Cardiac muscle cell (in vitro differentiated cells and primary cell): ENCODE results near the gene RNF115. TPM values are rescaled to one million over a fixed set of nuclear protein-coding genes. Genes with fewer than 3 reads are reported as not detected.
"Not testable (repeated sequence)": the region's sequence is repeated elsewhere in the genome, so short reads cannot be mapped to it uniquely, and the experiment has no call there.

ENCODE experiments used
- DNase-seq, 2 donors: peaks; one replicate each; pipeline versions ENCODE4 v3.0.0 to v3.0.0-alpha.2; 2010 to 2017; ENCODE audit warnings: low read depth in 1 of 2, low spot score in 1 of 2
- H3K27ac ChIP-seq: fragments of 200-600 bp; sonication (generic); 2 replicates; pipeline ENCODE4 v1.5.1; 2016
- H3K27me3 ChIP-seq: fragments of 200-600 bp; sonication (generic); 2 replicates; pipeline ENCODE4 v1.6.0; 2016; ENCODE audit warnings: control low read depth
- H3K36me3 ChIP-seq: fragments of 200-600 bp; sonication (generic); 2 replicates; pipeline ENCODE4 v1.5.1; 2016; ENCODE audit warnings: control low read depth
- H3K4me1 ChIP-seq: fragments of 200-600 bp; sonication (generic); 2 replicates; pipeline ENCODE4 v1.8.1; 2017; ENCODE audit warnings: low read depth, mild to moderate bottlenecking, mixed run types
- H3K4me3 ChIP-seq: fragments of 200-600 bp; sonication (generic); 2 replicates; pipeline ENCODE4 v1.5.1; 2016; ENCODE audit warnings: mild to moderate bottlenecking
- H3K9me3 ChIP-seq: fragments of 200-600 bp; sonication (generic); 2 replicates; pipeline ENCODE4 v1.5.1; 2017; ENCODE audit warnings: low read depth, mild to moderate bottlenecking, control low read depth
- polyA plus RNA-seq: library from polyadenylated mRNA; unstranded; fragments of >200 nt; fragmentation: Nextera tagmentation; extraction: Ambion mirVana; gene quantifications from 2 replicates; pipeline ENCODE4 v1.2.1, GENCODE V29; 2016
- total RNA-seq: library from RNA; depleted of rRNA; stranded (reverse); fragments of >200 nt; gene quantifications from 2 replicates; pipeline ENCODE4 v1.2.3, GENCODE V29; 2016
- TF ChIP-seq, protein P1 (sequence below): IDR thresholded peaks from 2 replicates; pipeline ENCODE4 v1.5.1; 2012; ENCODE audit warnings: low read depth, mild to moderate bottlenecking, low read length

Gene RNF115
- total and polyA plus RNA-seq, 2 experiments from 2014 or later, result 12.9 to 18.8 TPM

DNA sequence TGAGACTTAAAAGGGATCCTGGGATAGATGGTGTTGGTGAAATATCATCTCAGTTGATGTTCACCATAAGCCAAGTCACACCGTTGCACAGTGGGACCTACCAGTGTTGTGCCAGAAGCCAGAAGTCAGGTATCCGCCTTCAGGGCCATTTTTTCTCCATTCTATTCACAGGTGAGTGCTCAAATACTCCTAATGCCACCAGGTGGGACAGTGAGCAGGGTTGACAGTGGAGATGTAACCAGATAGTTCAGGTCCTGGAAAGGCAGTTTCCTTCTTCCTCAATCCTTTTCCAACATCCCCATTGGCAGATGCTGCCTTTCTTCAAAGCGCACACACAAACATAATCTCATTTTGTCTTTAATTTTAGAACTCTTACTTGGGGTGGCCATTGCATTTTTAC is 93.0 kb downstream of the RNF115 start:
- Histone ChIP-seq H3K36me3 (no peaks in the 10 kb centered on the region), H3K27ac (no peak overlapping the region), H3K27me3 (no peaks in the 10 kb centered on the region), H3K9me3 (no peaks in the 10 kb centered on the region), H3K4me1 (no peaks in the 10 kb centered on the region), H3K4me3 (no peak overlapping the region)
- DNase-seq, result no peak
- TF ChIP-seq, protein P1, sequence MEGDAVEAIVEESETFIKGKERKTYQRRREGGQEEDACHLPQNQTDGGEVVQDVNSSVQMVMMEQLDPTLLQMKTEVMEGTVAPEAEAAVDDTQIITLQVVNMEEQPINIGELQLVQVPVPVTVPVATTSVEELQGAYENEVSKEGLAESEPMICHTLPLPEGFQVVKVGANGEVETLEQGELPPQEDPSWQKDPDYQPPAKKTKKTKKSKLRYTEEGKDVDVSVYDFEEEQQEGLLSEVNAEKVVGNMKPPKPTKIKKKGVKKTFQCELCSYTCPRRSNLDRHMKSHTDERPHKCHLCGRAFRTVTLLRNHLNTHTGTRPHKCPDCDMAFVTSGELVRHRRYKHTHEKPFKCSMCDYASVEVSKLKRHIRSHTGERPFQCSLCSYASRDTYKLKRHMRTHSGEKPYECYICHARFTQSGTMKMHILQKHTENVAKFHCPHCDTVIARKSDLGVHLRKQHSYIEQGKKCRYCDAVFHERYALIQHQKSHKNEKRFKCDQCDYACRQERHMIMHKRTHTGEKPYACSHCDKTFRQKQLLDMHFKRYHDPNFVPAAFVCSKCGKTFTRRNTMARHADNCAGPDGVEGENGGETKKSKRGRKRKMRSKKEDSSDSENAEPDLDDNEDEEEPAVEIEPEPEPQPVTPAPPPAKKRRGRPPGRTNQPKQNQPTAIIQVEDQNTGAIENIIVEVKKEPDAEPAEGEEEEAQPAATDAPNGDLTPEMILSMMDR, result no peak

DNA sequence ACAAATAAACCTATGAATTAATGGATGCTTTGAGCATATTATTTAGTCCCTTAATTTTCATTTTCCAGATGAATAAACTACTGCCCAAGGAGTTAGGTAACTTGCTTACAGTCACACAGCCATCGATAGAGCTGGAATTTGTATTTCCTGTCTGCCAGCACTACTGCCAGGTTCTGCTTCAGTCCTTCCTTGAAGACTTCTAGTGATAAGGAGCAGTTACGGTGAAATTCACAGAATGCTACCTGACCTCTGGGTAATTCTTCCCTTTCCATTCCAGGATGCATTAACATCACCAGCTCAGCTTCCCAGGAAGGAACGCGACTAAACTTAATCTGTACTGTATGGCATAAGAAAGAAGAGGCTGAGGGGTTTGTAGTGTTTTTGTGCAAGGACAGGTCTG is 93.4 kb downstream of the RNF115 start:
- TF ChIP-seq, protein P1, result no peak
- H3K27me3 ChIP-seq, result no peaks in the 10 kb centered on the region
- no peaks in the 10 kb centered on the region for H3K36me3 ChIP-seq
- no peak overlapping the region for H3K4me3 ChIP-seq
- no peak overlapping the region for H3K27ac ChIP-seq
- no peaks in the 10 kb centered on the region for H3K9me3 ChIP-seq
- DNase-seq, result no peak
- no peaks in the 10 kb centered on the region for H3K4me1 ChIP-seq

DNA sequence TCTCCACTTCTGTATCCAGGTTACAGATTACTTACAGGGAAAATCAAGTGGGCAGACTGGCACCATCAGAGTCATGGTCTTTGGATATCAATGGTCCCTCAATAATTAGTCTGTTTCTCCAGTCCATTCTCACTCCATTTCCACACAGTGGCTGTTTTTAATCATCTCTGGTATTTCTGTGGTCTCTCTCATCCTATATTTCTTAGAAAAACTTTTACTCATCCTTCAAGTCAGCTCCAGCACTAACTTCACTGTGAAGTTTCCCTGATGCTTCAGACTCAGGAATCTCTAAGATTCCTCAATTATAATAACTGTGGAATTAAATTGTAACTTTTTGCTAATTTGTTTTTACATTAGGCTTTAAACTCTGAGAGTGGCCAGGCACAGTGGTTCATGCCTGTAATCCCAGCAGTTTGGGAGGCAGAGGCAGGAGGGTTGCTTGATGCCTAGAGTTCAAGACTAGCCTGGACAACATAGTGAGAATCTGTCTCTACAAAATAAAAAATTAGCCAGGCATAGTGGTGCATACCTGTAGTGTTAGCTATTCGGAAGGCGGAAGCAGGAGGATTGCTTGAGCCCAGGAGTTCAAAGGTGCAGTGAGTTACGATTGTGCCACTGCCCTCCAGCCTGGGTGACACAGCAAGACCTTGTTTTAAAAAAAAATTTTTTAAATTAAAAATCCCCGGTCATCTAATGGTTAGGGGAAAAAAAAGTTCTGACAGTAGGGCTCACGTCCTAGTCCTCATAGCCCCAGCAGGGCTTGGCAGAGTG is 94.0 kb downstream of the RNF115 start:
- DNase-seq, result no peak
- Histone ChIP-seq H3K27me3 (no peaks in the 10 kb centered on the region), H3K4me1 (no peaks in the 10 kb centered on the region), H3K27ac (no peak overlapping the region), H3K36me3 (no peaks in the 10 kb centered on the region), H3K9me3 (no peaks in the 10 kb centered on the region), H3K4me3 (no peak overlapping the region)
- TF ChIP-seq, protein P1, result no peak

DNA sequence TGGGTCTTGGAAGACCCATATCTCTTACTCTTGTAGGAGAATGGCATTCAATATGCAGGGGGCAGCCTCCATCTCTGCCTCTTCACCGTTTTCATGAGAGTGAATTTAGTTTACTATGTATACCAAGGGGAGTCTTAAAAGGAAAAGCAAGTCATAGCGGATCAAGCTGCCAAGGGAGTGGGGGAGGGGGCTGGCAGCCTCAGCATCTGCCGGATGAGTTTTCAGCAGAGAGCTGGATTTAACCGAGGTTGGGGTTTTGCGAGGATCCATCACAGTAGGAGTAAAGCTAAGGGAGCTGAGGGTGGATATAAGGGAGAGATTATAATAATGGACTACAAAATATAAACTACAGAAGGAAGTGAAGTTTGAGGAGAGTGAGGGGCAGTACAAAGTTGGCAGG is 94.7 kb downstream of the RNF115 start:
- H3K9me3 ChIP-seq, result no peaks in the 10 kb centered on the region
- no peak overlapping the region for H3K27ac ChIP-seq
- TF ChIP-seq, protein P1, result no peak
- no peak overlapping the region for H3K4me3 ChIP-seq
- H3K27me3 ChIP-seq, result no peaks in the 10 kb centered on the region
- H3K4me1 ChIP-seq, result no peaks in the 10 kb centered on the region
- H3K36me3 ChIP-seq, result no peaks in the 10 kb centered on the region
- DNase-seq, result peak in 1 of 2 donors; percentile 26

DNA sequence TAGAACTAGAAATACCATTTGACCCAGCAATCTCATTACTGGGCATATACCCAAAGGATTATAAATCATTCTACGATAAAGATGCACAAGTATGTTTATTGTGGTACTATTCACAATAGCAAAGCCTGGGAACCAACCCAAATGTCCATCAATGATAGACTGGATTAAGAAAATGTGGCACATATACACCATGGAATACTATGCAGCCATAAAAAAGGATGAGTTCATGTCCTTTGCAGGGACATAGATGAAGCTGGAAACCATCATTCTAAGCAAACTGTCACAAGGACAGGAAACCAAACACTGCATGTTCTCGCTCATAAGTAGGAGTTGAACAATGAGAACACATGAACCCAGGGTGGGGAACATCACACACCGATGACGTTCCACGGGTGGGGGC is 97.7 kb downstream of the RNF115 start:
- not testable (repeated sequence) for H3K4me3 ChIP-seq, H3K27me3 ChIP-seq, H3K36me3 ChIP-seq, H3K9me3 ChIP-seq, H3K27ac ChIP-seq, H3K4me1 ChIP-seq, DNase-seq

DNA sequence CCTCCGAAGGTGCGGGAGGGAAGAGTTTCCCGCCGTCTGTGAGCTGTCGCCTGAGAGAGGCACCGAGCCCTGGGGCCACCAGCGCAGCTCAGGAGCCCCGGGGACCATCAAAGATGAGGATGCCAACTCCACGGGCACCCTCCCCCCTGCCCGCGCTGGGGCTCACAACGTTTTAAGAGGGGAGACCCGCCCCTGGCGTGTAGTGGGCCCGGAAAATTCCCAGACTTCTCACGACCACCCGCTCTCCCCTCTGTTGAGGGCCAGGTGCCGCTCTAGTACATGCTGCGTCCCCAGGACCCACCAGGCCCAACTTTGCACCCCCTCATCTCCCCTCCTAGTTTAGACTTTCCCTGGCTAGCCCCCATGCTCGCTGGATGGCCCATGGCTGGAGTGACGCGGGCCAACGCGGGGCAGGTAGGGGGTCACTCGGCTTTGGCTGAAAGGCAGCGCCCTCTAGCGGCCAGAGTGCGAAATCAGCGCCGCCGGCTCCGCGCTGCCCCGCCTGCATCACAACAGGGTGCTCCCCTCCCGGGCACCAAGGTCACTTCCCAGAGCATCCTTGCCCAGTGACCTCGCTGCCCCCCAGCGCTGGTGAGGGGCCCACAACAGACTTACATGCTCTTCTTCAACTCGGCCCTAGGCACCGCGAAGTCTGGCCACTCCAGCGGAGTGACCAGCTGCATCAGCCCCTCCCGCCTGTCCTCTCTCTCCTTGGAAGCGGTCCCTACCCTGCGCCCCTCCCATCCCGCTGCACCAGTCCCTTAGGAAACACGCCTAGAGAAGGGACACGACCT is 102.8 kb downstream of the RNF115 start:
- Histone ChIP-seq H3K36me3 (no peaks in the 10 kb centered on the region), H3K9me3 (no peaks in the 10 kb centered on the region), H3K4me3 (no peak overlapping the region), H3K4me1 (peaks cover 5% of the 10 kb centered on the region), H3K27me3 (peaks cover 4% of the 10 kb centered on the region), H3K27ac (no peak overlapping the region)
- TF ChIP-seq, protein P1, result peak; percentile 84
- peak; percentile 57 to 85 for DNase-seq
